GM18951 (cell line): ENCODE data around the gene GIMD1.
"Not testable (repeated sequence)": the region's sequence is repeated elsewhere in the genome, so short reads cannot be mapped to it uniquely, and the experiment has no call there.

Experiments used
- POLR2A ChIP-seq: IDR thresholded peaks from 4 replicates; pipeline ENCODE4 v1.6.1; 2011; ENCODE audit warnings: mild to moderate bottlenecking; ENCODE audit not compliant: insufficient read length, insufficient read depth; ENCODE audit errors: extremely low read depth
- in situ Hi-C: fragments of 300-500 bp; cut with MboI; formaldehyde crosslinking; loops from one replicate; pipeline ENCODE4 v1.12.0; 2022; ENCODE audit warnings: low sequenced_read_pairs, mixed read lengths, inconsistent platforms; ENCODE audit not compliant: unreplicated experiment

Gene GIMD1

GRCh38 chr4:106368678-106369077, at the start of gene GIMD1:
TSS of gene GIMD1 (minus strand) at chr4:106368778. CDS start at chr4:106367435, 1,343 bp downstream.
- in situ Hi-C loops = no loop called here
- TF ChIP-seq POLR2A = no peak

GRCh38 chr4:106414366-106414765, 45.8 kb upstream of the GIMD1 start:
- no peak for TF ChIP-seq POLR2A
- in situ Hi-C loops = no loop called here

- in situ Hi-C loops = no loop called here
- no peak for TF ChIP-seq POLR2A
Measured at GRCh38 chr4:106409901-106410889, 41.6 kb upstream of the GIMD1 start.

- in situ Hi-C loops = not testable (repeated sequence)
Measured at GRCh38 chr4:106408004-106408403, 39.4 kb upstream of the GIMD1 start.

GRCh38 chr4:106401157-106401556, 32.6 kb upstream of the GIMD1 start:
- TF ChIP-seq POLR2A = no peak
- in situ Hi-C loops = no loop called here

- in situ Hi-C loops = not testable (repeated sequence)
Measured at GRCh38 chr4:106398898-106399297, 30.3 kb upstream of the GIMD1 start.

GRCh38 chr4:106395582-106395981, 27.0 kb upstream of the GIMD1 start:
- no peak for TF ChIP-seq POLR2A
- in situ Hi-C loops = no loop called here

- no peak for TF ChIP-seq POLR2A
- in situ Hi-C loops = no loop called here
Measured at GRCh38 chr4:106385853-106386393, 17.3 kb upstream of the GIMD1 start.

GRCh38 chr4:106384878-106385277, 16.3 kb upstream of the GIMD1 start:
- no peak for TF ChIP-seq POLR2A
- in situ Hi-C loops = no loop called here

- TF ChIP-seq POLR2A = no peak
- in situ Hi-C loops = no loop called here
Measured at GRCh38 chr4:106380179-106380578, 11.6 kb upstream of the GIMD1 start.

- in situ Hi-C loops = no loop called here
Measured at GRCh38 chr4:106373026-106373425, 4.4 kb upstream of the GIMD1 start.

GRCh38 chr4:106371161-106371560, 2.6 kb upstream of the GIMD1 start:
- no peak for TF ChIP-seq POLR2A
- in situ Hi-C loops = no loop called here

More at GRCh38 chr4:106373026-106373425, 4.4 kb upstream of the GIMD1 start:
- TF ChIP-seq POLR2A = no peak

- in situ Hi-C loops = no loop called here
- no peak for TF ChIP-seq POLR2A
Measured at GRCh38 chr4:106370214-106370613, 1.6 kb upstream of the GIMD1 start.

- in situ Hi-C loops = no loop called here
- TF ChIP-seq POLR2A = no peak
Measured at GRCh38 chr4:106369456-106370060, 980 bp upstream of the GIMD1 start.
